Breast epithelium (tissue), 3 donors: ENCODE results near the gene HABP2.

Experiments used
- CTCF ChIP-seq, 3 donors: fragments of 450-650 bp; IDR thresholded peaks; one replicate each; pipeline ENCODE4 v1.5.1; 2016 to 2017; ENCODE audit warnings: antibody characterized with exemption in 3 of 3, mild to moderate bottlenecking in 3 of 3, moderate library complexity in 3 of 3
- POLR2A ChIP-seq: fragments of 450-650 bp; IDR thresholded peaks from one replicate; pipeline ENCODE4 v1.6.1; 2016; ENCODE audit warnings: antibody characterized with exemption, mild to moderate bottlenecking, moderate library complexity
- POLR2AphosphoS5 ChIP-seq, 3 donors: sonication (generic); formaldehyde crosslinking; IDR thresholded peaks; one replicate each; pipeline ENCODE4 v1.6.1; 2017; ENCODE audit warnings: antibody characterized with exemption in 3 of 3

DNA sequence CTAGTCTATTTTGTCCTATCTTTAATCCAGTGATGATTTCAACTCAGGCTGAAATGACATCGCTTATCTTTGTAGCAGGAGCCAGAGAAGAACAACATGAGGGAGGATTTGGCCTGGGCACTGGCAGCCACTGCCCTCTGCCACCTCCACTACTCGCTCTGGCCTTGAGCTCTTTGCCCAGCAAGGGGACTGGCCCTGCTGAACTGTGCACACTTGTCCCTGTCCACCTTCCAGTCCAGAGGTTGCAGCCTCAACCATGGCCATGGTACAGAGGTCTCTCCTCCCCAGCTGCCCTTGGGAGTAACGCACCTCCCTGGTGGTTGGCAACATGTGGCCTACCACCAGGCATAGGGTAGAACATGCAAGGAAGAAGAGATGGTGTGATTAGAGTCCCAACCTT, 8.4 kb downstream of the HABP2 start:
- TF ChIP-seq POLR2A = no peak
- TF ChIP-seq POLR2AphosphoS5 (IDR thresholded peaks at IDR 0.05) = no peak
- no peak for TF ChIP-seq CTCF (IDR thresholded peaks at IDR 0.05)
